ENCODE data around the gene PTBP2.
"Not testable (repeated sequence)": the region's sequence is repeated elsewhere in the genome, so short reads cannot be mapped to it uniquely, and the experiment has no call there.

PTBP2 gene

GRCh38 chr1:96741335-96741734 is 19.8 kb downstream of the PTBP2 start:
- no peak for DNase-seq (ENCODE audit: low read depth)

GRCh38 chr1:96746440-96747420 is 25.1 kb downstream of the PTBP2 start:
- no peak for DNase-seq (ENCODE audit: low read depth)

GRCh38 chr1:96747565-96747964 is 26.0 kb downstream of the PTBP2 start:
- no peak for DNase-seq (ENCODE audit: low read depth)

- no peak for DNase-seq (ENCODE audit: low read depth)
Measured at GRCh38 chr1:96748078-96748477, 26.5 kb downstream of the PTBP2 start.

- no peak for DNase-seq (ENCODE audit: low read depth)
Measured at GRCh38 chr1:96749618-96750017, 28.0 kb downstream of the PTBP2 start.

- no peak for DNase-seq (ENCODE audit: low read depth)
Measured at GRCh38 chr1:96752394-96752793, 30.8 kb downstream of the PTBP2 start.

GRCh38 chr1:96756789-96757188 is 35.2 kb downstream of the PTBP2 start:
- DNase-seq (ENCODE audit: low read depth) = no peak

- not testable (repeated sequence) for DNase-seq (ENCODE audit: low read depth)
Measured at GRCh38 chr1:96762586-96762985, 41.0 kb downstream of the PTBP2 start.

GRCh38 chr1:96763514-96763913 is 41.9 kb downstream of the PTBP2 start:
- DNase-seq (ENCODE audit: low read depth) = no peak

GRCh38 chr1:96764469-96764868 is 42.9 kb downstream of the PTBP2 start:
- DNase-seq (ENCODE audit: low read depth) = no peak

- no peak for DNase-seq (ENCODE audit: low read depth)
Measured at GRCh38 chr1:96771847-96772246, 50.3 kb downstream of the PTBP2 start.

GRCh38 chr1:96772349-96772748 is 50.8 kb downstream of the PTBP2 start:
- DNase-seq (ENCODE audit: low read depth) = no peak

- no peak for DNase-seq (ENCODE audit: low read depth)
Measured at GRCh38 chr1:96772972-96773371, 51.4 kb downstream of the PTBP2 start.

GRCh38 chr1:96782206-96782605 is 60.6 kb downstream of the PTBP2 start:
- no peak for DNase-seq (ENCODE audit: low read depth)

- DNase-seq (ENCODE audit: low read depth) = no peak
Measured at GRCh38 chr1:96782856-96783255, 61.3 kb downstream of the PTBP2 start.

GRCh38 chr1:96790599-96790998 is 69.0 kb downstream of the PTBP2 start:
- DNase-seq (ENCODE audit: low read depth) = no peak

- no peak for DNase-seq (ENCODE audit: low read depth)
Measured at GRCh38 chr1:96792220-96792619, 70.6 kb downstream of the PTBP2 start.

- DNase-seq (ENCODE audit: low read depth) = not testable (repeated sequence)
Measured at GRCh38 chr1:96801696-96802095, 80.1 kb downstream of the PTBP2 start.

GRCh38 chr1:96804648-96805047 is 83.1 kb downstream of the PTBP2 start:
- DNase-seq (ENCODE audit: low read depth) = no peak

- DNase-seq (ENCODE audit: low read depth) = no peak
Measured at GRCh38 chr1:96808191-96808590, 86.6 kb downstream of the PTBP2 start.

- no peak for DNase-seq (ENCODE audit: low read depth)
Measured at GRCh38 chr1:96815914-96816313, 94.3 kb downstream of the PTBP2 start.

GRCh38 chr1:96820107-96820506 is 98.5 kb downstream of the PTBP2 start:
- DNase-seq (ENCODE audit: low read depth) = no peak

GRCh38 chr1:96820671-96821070 is 99.1 kb downstream of the PTBP2 start:
- no peak for DNase-seq (ENCODE audit: low read depth)

- DNase-seq (ENCODE audit: low read depth) = no peak
Measured at GRCh38 chr1:96825231-96825630, 103.6 kb downstream of the PTBP2 start.
